Stimulated activated CD4-positive, alpha-beta T cell treated with anti-CD3 and anti-CD28 coated beads, TNF-alpha, amount 100 ng/mL, for 4 hours (primary cell): ENCODE results near the gene GCA.
A peak's percentile ranks its signal among the peaks of the same experiment; 100 is the strongest.

Experiments used
- DNase-seq, 3 experiments: peaks; one replicate each; pipeline ENCODE4 v3.0.0-alpha.2; 2020; ENCODE audit warnings: low read depth in 3 of 3

GCA gene, protein sequence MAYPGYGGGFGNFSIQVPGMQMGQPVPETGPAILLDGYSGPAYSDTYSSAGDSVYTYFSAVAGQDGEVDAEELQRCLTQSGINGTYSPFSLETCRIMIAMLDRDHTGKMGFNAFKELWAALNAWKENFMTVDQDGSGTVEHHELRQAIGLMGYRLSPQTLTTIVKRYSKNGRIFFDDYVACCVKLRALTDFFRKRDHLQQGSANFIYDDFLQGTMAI

DNA sequence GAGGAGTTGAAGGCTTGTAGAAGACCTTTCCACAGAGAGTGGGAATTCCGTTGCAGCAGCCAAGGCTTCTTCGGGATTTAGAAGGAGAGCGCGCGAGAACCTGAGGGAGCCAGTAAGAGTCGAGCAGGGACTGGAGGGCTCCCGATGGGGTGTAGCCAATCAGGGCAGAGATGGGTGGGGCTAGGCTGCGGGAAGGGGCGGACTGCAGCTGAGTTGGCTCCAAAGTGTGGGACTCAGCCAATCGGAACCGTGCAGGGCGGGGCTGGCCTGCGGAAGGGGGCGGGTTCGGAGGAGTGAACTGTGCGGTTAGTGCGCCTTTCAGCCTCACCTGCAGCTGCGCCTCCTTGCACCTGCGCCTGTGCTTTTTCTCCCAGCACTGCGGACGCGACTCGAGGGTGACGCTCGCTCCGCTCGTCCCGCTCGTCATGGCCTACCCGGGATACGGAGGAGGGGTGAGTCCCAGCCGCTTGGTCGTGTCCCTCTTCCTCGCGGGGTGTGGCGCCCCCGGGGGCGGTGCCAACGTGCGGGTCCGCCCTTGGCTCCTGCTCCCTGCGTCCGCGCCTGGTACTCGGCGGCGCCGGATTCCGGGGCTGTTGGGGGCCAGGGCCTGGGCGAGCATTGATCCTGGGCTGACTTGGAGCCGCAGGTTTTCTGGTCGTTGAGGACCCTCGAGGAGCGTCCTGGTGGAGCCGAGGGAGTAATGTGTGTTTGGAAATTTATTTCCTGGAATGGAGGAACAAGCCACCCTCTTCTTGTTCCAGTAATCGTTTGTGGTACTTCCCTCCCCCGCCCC lies at the start of gene GCA:
TSS of gene GCA (plus strand) at position 309 of the 793 bp plus-strand sequence. CDS start at position 426, 117 bp downstream.
- peak; percentile 96 to 98 (median 96) for DNase-seq

DNA sequence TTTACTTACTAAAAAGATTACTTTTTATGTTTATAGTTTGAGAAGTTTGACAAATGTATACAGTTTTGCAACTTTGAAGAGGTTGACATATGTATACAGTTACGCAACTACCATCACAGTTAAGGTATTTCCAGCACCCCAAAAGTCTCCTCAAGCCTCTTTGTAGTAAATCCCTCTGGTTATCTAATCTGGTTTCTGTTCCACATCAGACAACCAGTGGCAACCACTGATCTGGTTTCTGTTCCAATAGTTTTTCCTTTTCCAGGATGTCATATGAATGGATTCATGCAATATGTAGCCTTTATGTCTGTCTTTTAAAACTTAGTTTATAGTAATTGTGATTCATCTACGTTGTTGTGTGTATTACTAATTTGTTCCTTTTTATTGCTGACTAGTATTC lies 48.9 kb upstream of the GCA start:
- DNase-seq = no peak

DNA sequence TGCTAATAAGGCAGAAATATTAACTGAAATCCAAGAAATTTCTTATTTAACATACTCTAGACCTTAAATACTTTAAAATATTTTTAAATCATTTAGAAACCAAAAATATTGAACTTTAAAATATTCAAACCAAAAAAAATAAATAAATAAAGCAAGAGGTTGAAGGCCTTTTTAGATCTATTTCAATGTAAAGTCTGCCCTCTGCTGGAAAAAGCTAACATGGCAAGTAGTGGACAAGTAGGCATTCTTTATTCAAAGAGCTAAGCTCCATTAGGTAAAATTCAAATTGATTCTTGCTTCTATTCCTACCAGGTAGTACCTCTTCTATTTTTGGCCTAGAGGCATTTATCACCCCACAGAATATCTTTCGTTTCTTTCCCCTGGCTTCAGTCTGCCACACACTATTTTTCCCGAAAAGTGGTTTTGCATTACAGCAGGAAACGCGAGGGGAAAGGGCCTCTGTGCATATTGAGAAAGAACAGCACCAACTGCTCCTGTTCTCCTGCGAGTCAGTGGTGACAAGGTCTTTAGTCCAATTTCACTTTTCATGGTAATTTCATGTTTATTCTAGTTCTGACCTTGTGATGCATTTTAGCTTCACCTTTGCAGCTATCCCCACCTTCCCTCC lies 45.9 kb upstream of the GCA start:
- peak in 1 of 3 experiments; percentile 36 for DNase-seq

DNA sequence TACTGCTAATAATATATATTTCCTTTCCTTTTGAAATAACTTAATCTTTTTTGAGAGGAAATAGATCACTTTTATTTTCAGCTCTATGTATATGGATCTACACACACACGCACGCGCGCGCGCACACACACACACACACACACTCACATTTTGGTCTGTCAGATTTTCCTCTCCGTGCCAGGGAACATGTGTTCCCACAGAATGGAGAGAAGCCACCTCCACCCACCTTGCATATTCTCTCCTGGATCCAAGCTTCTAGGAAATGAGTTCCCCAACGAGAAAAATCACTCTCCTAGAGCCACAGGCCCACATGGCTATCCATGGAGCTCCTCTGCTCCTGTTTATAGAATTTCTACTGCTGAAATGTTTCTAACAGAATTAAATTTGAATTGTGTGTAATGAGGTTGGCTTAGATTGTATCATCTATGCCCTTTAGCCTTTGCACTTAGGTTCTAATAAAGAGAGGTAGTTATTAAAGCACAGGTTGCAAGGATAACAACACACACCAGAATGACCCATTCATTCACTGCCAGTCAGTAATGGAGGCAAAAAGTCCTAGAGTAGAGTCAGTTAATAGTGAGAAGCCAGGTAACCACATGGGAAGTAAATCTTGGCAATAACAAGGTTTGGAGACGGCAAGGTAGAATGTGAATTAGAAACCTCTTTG lies 45.1 kb upstream of the GCA start:
- DNase-seq = no peak

DNA sequence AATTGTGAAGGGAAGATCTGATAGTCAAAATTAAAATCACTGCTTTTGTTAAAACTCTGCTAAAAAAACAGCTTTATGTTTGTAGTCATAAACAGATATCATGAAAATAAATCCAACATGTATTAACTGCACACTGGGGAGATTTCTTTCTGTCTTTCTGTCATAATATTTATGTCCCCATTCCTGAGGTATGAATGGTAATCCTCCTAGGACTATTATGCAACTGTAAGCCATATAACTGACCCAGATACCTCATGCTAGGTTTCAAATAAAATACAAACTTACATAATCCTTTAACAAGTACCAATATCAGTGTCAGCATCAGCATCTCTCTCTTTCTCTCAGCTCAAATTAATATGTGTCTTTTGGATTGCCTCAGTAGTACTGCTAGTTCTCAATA lies 43.7 kb upstream of the GCA start:
- no peak for DNase-seq

DNA sequence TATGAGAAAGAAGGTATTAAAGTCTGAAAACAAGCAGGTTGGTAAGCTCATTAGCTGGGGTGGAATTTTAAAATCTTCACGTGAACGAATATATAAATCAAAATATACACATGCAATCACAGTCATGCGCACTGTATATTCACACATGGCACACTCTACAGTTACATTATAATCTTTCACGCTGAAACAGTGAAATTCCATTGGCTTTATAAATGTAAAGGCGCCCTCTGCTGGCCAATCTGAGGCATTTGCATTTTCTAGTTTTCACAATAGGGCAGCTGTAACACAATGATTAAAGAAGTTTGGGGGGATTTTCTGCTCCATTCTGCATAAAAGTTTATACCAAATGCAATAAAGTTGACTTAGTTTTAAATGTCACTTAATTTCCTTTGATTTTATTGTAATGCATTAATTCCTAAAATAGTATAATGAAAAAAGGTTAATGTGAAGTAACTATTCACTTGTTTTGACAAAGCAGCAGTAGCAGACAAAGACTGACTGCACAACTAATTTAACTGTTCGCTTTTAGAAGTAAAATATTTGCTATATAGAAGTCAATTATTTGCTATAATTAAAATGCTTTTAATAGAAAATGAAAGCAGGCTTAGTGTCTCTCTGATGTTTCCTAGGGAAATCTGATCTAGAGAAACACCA lies 42.7 kb upstream of the GCA start:
- peak; percentile 2 to 39 (median 20) for DNase-seq

DNA sequence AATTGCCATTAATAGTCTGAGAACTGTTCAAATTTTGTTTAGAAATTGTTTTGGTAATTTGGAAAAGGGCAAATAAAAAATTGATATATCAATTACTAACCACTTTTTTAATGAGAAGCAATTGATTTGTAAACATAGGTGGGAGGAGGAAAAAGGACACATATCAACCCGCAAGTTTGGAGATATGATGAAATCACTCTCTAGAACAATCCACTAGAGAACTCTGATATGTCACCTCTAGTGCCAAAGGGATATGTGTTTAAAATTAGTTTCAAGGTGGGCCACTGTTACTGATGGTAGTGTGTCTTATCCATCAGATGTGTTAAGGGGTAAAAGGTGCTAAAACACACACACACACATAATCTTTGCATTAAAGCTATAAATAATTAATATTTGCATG lies 42.1 kb upstream of the GCA start:
- DNase-seq = no peak

DNA sequence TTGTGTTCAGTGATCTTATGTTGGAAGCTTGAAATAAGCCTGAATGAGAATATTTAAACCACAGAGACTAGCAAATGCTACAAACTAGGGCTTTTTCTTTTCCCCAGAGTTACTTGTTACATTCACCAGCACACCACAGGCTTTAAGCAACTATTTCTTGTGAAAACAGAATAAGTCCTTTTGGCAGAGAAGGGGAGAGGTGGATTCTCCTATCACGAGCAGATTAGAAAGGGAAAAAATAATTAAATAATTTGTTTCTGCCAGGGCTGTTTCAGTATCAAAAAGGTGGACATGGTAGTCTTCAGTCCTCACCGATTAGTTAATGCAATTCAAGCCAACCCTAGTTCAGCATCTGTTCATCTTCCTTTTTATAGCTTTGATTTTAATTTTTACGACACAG lies 38.0 kb upstream of the GCA start:
- DNase-seq = no peak

DNA sequence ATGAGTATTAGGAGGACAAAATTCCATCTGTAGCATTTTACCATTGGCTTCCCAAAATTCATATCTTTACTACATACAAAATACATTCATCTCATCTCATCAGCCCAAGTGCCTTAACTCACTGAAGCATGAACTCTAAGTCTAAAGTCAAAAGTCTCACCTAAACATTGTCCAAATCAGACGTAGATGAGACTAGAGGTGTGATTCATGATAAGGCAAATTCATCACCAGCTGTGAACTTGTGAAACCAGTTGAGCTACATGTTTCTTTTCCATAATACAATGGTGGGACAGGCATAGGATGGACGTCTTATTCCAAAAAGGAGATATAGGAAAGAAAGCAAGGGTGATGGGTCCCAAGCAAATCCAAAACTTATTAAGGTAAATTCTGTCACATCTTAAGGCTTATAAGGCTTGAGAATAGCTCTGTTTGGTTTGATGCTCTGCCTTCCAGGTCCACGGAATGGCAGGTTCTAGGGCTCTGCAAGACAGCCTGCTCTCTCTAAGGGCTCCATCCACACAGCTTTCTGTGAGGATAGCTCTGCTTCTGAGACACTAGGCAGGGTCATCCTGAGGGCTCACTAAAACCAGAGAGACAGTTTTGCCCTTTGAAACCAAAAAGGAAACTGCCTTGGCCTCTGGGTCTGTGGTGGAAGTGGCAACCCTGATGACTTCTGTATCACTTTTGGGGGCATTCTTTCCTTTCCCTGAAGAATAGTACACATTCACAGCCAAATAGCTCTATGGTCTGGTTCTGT lies 35.0 kb upstream of the GCA start:
- DNase-seq = no peak

DNA sequence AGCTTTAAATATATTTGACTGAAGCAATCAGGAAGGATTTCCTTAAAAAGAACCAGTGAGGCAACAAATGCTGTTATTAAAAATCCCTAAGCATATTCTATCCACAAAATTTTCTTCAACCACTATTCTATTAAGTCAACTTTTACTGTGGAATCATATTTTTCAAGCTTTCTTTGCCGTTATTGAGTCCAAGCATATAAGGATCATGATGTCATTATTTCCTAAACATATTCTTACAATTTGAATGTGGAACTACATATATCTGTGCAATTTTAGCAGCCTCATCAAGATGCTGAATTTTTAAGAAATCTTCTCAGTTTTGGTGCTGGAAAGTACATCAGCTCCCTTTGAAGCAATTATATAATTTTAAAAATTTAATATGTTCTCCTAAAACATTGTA lies 31.1 kb upstream of the GCA start:
- no peak for DNase-seq

DNA sequence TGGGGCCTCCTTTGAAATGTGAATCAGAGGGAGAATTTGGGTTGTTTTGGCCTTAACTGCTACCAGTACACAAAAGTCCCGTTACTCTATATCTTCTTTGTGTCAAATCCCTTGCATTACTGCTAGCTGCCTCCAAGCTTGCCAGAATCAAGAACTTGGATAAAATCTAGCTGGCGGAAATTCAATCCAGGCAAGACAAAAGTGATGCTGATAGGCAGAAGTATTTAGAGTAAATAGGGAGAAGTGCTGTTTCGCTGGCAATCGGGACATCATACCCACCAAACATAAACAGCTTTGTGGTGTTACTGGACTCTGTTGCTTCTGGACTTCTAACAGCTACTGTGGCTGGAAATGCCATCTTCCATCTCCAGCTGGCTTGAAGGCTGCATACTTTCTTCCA lies 28.0 kb upstream of the GCA start:
- DNase-seq = no peak

DNA sequence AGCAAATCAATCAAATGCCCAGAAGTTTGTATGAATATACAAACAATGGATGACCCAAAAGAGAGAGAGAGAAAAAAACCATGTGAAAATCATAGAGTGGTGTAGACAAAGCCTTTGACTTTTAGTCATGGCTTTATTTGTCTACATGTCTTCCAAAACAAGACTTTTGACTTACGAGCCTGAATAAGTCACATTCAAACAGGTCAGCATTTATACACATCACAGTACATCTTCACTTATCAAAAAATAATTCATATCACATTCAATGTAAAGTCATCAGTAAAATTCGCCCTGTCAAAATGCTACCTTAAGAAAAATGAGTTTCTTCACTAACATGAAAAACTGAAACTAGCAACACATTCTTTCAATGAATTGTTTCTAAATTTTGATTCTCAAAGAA lies 27.3 kb upstream of the GCA start:
- DNase-seq = no peak

DNA sequence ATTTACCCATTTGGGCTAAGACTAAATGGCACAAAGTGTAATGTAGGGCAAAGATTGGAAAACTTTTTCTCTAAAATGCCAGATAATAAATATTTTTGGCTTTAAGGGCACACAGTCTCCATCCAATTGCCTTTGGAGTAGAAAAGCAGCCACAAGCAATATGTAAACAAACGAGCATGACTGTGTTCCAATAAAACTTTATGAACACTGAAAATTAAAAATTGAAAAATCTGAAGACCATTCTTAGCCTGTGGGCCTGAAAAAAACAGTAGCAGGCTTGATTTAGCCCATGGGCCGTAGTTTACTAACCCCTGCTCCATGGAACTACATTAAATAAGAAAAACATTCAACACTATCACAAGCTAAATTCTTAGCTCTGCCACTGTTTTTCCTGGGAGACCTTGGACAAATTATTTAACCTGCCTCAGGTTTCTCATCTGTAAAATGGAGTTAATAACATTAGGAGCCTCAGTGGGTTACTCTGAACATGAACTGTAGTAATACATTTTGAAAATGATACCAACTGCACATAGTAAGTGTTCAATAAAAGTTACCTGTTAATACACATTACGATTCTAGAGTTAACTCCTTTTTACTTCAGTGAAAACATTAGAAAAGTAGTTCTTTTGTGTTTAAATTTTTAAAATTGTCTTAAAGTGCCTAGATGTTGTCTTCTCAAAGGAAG lies 26.7 kb upstream of the GCA start:
- DNase-seq = no peak

DNA sequence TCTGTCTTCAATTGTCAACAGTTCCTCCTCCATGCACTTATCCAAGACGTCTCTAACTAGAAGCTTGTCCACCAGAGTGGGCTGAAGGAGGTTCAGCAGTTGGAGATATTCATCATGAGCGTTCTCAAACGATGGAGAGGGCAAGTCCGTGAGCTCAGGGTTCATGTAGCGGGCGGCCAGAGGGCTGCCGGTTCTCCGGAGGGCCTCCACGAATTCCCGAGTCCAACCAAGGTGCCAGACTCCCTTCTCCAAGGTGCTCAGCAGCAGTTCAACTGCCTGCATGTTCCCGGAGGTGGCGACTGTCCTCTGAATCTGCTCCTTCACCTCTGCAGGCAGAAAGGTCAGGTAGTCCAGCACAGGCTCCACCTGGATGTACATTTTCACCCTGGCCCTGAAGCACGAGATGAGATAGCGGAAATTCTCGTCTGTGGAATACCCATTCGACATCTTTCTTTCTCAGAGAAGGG lies 26.0 kb upstream of the GCA start:
- DNase-seq = no peak

DNA sequence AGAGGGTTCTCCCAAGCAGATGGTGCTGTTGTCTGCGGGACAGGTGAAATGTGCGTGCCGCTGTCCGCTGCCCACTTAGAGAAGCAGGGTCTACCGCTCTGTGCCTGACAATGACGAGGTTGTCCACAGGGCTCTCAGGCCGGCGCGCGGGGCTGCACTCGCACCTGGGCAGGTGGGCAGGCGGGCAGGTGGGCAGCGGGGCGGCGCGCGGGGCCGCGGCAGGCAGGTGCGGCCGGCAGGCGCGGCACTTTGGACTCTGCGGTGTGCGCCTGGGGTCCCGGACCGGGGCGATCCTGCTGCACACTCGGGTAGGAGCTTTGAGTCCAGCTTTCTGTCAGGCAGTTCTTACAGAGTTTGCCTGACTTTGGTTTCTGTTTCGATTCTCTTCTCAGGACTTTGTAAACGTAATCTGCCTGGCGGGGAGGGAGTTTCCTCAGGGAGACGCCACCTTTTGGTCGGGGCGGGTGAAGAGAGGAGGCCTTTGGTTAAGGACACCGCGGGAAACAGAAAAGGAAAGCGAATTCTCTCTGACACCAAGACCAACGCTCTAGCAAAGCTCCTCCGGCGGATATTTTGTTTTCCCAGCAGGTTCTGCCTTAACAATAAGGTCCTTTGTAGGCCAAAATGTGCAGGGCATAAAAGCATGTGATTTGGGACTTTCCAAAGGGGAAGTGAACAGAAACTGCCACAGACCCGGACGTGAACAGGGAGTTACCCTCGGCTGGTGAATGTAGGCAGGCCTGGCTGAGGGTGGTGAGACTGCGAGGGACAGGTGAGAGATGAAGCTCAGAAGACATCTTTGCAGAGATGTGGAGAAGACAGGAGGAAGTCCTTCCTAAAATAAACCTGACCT lies 25.4 kb upstream of the GCA start, which contains the start of gene IFIH1:
TSS of gene IFIH1 (minus strand) at position 357 of the 853 bp plus-strand sequence. CDS start 377 bp downstream, outside the sequence.
- peak; percentile 43 to 61 (median 57) for DNase-seq

DNA sequence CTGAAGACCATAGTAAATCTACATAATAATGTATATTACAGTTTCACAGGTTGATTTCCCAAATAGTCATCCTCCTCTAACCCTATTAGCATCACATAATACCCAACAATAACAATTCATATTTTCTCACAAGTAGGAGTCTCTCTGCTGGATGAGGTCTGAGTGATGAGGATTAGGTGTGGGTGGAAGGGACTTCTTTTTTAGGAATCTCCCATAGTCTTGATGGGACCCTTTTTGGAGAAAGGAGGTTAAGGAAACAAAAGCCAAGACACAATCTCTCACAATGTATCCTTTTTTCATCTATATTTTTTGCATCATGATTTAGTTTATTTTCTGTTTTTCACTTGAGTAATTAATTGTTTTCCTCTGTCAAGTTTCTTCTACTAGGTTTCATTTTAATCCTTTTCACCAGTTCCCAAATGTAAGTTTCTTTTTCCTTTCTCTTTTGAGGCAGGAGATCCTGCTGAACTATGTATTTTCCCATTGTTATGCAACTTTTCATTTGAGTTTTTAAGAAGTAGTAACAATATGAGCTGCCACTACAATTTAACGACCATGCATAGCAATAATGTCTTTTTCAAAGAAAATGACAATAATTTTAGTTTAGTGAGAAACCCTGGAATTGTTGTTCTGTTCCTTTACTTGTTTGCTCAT lies 22.9 kb upstream of the GCA start:
- no peak for DNase-seq

DNA sequence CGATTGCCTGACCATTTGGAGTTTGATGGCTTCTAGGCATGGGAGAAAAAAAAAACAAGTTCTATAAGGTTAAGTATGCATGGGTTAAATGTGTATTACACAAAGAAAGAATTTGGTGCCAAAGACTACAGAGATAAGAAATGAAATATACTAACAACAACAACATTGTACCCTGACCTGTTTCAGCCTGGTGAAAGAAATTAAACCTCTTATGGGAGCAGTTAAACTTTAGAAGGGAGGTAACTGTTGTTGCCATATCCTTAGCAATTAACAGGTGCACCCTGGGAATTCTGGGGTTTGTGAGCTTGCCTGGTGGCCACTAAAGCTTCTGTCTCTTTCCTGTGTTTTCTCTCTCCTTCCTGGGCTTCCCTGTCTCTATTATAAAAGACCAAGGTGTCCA lies 19.0 kb upstream of the GCA start:
- no peak for DNase-seq

DNA sequence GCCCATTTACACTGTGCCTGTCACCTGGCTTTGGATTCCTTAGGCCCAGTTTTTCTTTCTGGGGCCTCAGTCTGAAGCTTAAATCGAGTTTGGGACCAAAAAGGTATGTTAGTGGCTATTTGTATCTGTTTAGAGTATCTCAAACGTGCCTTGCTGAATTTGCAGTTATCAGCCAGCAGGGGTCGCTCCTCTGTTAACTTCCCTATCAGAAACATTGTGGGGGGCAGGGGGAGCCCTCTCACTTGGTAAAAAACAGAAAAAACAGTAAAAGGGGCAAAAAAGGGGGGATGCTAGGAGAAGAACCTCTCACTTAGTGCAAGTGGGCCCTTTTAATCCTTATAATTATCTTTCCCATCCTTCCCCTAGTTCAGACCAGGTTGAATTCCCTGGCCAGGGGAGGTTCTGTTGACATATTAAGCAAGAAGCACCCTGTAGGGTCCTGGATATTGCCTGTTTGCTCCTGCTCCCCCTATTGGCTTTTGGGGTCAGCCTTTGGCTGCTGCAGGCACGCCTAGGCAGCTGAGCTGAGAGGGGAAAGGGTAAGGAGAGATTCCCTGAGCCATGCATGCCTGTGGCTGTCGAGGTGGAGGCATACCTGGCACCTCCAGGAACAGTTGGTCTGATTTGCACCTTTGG lies 16.7 kb upstream of the GCA start:
- no peak for DNase-seq
